Suprapubic skin (tissue), 4 donors: ENCODE results near the gene PTGR3. TPM values are rescaled to one million over a fixed set of nuclear protein-coding genes. Genes with fewer than 3 reads are reported as not detected.

Experiments used
- DNase-seq, 2 donors: peaks; one replicate each; pipeline ENCODE4 v3.0.0-alpha.2; 2019; ENCODE audit warnings: low spot score in 2 of 2
- H3K27ac ChIP-seq: fragments of 200-600 bp; sonication (generic); one replicate; pipeline ENCODE4 v1.5.1; 2019
- H3K27me3 ChIP-seq: fragments of 200-600 bp; sonication (generic); one replicate; pipeline ENCODE4 v1.5.1; 2019
- H3K36me3 ChIP-seq: fragments of 200-600 bp; sonication (generic); one replicate; pipeline ENCODE4 v1.5.1; 2019
- H3K4me1 ChIP-seq: fragments of 200-600 bp; sonication (generic); one replicate; pipeline ENCODE4 v1.5.1; 2019
- H3K4me3 ChIP-seq: fragments of 200-600 bp; sonication (generic); one replicate; pipeline ENCODE4 v1.5.1; 2019; ENCODE audit warnings: mild to moderate bottlenecking
- H3K9me3 ChIP-seq: fragments of 200-600 bp; sonication (generic); one replicate; pipeline ENCODE4 v1.5.1; 2019
- EP300 ChIP-seq: sonication (generic); formaldehyde crosslinking; IDR thresholded peaks from one replicate; pipeline ENCODE4 v1.6.1; 2017; ENCODE audit warnings: antibody characterized with exemption
- POLR2A ChIP-seq, 2 donors: fragments of 450-650 bp; IDR thresholded peaks; one replicate each; pipeline ENCODE4 v1.6.1; 2017; ENCODE audit warnings: antibody characterized with exemption in 2 of 2, mild to moderate bottlenecking in 2 of 2, moderate library complexity in 2 of 2
- POLR2AphosphoS5 ChIP-seq, 3 donors: sonication (generic); formaldehyde crosslinking; IDR thresholded peaks; one replicate each; pipeline ENCODE4 v1.6.1; 2017; ENCODE audit warnings: antibody characterized with exemption in 3 of 3
- WGBS: methylation state at CpG from one replicate; pipeline ENCODE4 v1.1.5; 2018; 5-methylcytosine and 5-hydroxymethylcytosine counted together
- total RNA-seq, 4 donors: library from RNA; depleted of rRNA; stranded (reverse); fragments of >200 nt; gene quantifications; one replicate each; pipeline ENCODE4 v1.1.0, GENCODE V29; 2016
- TF ChIP-seq, protein P1 (sequence below), 2 donors: fragments of 200-600 bp in 1 of 2; fragments of 450-650 bp in 1 of 2; sonication (generic) in 1 of 2; IDR thresholded peaks; one replicate each; pipeline ENCODE4 v1.5.1; 2016 to 2019; ENCODE audit warnings: antibody characterized with exemption in 2 of 2, mild to moderate bottlenecking in 1 of 2, moderate library complexity in 1 of 2

Gene PTGR3
- total RNA-seq, 4 donors from 2014 or later: 14.0 to 20.4 (median 15.5) TPM

DNA sequence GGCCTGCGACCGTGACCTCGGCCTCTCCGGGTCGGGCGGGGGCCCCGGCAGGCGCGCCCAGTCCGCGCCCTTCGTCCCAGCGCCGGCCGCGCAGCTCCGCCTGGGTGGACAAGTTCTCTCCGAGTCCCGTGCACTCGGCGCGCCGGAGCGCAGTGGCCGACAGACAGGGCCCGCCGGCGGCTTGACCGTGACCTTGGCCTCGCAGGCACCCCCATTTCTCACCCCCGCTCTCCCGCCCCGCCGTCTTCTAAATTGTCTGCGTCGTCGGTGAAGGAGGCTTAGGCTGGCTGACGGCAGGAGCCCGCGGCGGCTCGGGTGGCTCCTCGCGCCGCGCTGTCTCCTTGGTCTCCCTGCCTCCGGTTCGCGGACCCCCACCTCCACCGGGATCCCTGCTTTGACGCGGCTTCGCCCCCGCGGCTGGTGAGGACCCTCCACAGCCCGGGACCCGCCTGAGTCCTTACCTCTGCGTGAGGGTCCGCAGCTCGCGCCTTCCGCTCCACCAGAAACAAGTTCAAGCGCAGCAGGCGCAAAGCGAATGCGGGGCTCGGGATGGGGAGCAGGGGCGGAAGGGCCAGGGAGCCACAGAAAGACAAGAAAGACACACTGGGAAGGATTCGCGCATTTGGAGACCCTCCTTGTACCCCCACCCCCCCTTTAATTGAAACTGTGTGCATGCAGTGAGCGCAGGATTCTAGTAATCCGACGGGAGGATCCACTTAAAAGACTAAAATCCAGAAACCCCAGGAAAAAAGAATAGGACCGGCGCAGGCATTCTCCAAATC lies 4.0 kb downstream of the PTGR3 start:
- Histone ChIP-seq H3K4me3 (peak overlapping the region; percentile 53), H3K9me3 (no peaks in the 10 kb centered on the region), H3K36me3 (peaks cover 4% of the 10 kb centered on the region), H3K4me1 (peaks cover 72% of the 10 kb centered on the region), H3K27me3 (no peaks in the 10 kb centered on the region), H3K27ac (peak overlapping the region; percentile 68)
- WGBS: 47% methylated on average over 32 of the region's 75 CpGs
- no peak for DNase-seq
- no peak for TF ChIP-seq EP300
- no peak for TF ChIP-seq POLR2AphosphoS5 (IDR thresholded peaks at IDR 0.05)
- TF ChIP-seq POLR2A (IDR thresholded peaks at IDR 0.05): no peak
- TF ChIP-seq, protein P1, sequence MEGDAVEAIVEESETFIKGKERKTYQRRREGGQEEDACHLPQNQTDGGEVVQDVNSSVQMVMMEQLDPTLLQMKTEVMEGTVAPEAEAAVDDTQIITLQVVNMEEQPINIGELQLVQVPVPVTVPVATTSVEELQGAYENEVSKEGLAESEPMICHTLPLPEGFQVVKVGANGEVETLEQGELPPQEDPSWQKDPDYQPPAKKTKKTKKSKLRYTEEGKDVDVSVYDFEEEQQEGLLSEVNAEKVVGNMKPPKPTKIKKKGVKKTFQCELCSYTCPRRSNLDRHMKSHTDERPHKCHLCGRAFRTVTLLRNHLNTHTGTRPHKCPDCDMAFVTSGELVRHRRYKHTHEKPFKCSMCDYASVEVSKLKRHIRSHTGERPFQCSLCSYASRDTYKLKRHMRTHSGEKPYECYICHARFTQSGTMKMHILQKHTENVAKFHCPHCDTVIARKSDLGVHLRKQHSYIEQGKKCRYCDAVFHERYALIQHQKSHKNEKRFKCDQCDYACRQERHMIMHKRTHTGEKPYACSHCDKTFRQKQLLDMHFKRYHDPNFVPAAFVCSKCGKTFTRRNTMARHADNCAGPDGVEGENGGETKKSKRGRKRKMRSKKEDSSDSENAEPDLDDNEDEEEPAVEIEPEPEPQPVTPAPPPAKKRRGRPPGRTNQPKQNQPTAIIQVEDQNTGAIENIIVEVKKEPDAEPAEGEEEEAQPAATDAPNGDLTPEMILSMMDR (IDR thresholded peaks at IDR 0.05): no peak

DNA sequence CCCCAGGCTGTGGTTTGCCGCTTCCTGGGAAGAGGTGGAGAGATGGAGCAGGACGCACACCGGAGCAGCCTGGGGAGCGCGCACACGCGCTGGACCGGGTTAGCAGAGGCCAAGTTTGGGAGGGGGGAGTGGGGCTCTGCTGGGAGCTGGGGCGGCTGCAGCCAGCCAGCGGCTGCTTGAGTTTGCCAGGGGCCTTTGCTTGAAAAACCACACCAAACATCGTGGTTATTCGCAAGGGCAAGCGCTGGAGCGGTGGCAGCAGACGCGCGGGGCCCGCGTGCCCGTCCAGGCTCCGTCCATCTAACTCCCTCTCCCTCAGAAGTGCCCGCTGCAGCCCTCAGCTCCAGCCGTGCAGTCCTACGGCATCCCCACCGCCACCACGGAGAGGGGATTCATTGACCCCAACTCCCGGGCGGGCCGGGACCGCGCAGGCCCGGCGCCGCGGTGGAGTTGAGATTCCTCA lies 4.6 kb downstream of the PTGR3 start:
- Histone ChIP-seq H3K9me3 (no peaks in the 10 kb centered on the region), H3K4me1 (peaks cover 77% of the 10 kb centered on the region), H3K27me3 (no peaks in the 10 kb centered on the region), H3K36me3 (peaks cover 6% of the 10 kb centered on the region), H3K27ac (peak overlapping the region; percentile 68), H3K4me3 (peak overlapping the region; percentile 53)
- 13% methylated on average over 25 of the region's 35 CpGs for WGBS
- DNase-seq: no peak
- TF ChIP-seq POLR2AphosphoS5 (IDR thresholded peaks at IDR 0.05) (no peak), EP300 (no peak), POLR2A (IDR thresholded peaks at IDR 0.05) (no peak)
- TF ChIP-seq, protein P1 (IDR thresholded peaks at IDR 0.05): no peak

DNA sequence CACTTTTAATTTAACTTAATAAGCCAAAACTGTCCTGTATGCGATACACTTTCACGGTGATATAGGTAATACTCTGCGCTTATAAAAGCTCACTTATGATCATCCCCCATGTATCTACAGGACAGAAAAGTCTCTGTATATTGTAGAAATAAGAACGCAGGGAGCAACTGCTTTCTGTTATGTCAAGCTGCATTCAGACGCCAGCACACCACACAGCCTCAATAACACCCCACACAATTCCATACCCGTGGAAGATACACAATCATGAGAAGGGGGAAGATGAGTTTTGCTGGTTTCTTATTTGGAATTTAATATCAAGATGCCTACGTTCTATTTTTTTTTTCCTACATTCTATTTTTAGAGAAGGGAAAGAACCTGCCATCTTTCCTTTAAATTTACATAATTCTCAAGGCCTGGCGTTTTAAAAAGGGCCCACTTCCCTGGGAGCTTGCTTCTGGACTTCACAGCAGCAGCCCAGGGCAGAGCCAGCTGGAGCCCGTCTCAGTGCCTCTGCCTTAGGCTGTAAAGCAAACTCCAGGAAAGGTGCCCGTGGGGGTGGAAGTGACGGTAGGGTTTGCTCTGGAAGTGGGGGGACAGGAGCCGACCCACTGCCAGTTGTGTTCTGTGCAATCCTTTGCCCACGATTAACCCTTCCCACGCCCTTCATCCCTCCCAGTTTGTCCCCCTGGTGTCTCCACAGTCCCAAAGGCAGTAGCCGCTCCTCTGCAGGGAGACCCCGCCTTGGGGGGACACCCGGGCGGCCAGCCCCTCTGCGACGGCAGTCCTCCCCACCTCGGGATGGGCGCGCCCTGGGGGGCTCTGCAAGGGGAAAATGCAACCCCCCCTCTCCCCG lies 5.3 kb downstream of the PTGR3 start:
- 40% methylated on average over 17 of the region's 24 CpGs for WGBS
- TF ChIP-seq EP300 (no peak), POLR2AphosphoS5 (IDR thresholded peaks at IDR 0.05) (no peak), POLR2A (IDR thresholded peaks at IDR 0.05) (no peak)
- TF ChIP-seq, protein P1 (IDR thresholded peaks at IDR 0.05): no peak
- Histone ChIP-seq H3K27ac (peak overlapping the region; percentile 68), H3K27me3 (no peaks in the 10 kb centered on the region), H3K4me1 (peaks cover 80% of the 10 kb centered on the region), H3K9me3 (no peaks in the 10 kb centered on the region), H3K4me3 (peak overlapping the region; percentile 53), H3K36me3 (peaks cover 6% of the 10 kb centered on the region)
- no peak for DNase-seq

DNA sequence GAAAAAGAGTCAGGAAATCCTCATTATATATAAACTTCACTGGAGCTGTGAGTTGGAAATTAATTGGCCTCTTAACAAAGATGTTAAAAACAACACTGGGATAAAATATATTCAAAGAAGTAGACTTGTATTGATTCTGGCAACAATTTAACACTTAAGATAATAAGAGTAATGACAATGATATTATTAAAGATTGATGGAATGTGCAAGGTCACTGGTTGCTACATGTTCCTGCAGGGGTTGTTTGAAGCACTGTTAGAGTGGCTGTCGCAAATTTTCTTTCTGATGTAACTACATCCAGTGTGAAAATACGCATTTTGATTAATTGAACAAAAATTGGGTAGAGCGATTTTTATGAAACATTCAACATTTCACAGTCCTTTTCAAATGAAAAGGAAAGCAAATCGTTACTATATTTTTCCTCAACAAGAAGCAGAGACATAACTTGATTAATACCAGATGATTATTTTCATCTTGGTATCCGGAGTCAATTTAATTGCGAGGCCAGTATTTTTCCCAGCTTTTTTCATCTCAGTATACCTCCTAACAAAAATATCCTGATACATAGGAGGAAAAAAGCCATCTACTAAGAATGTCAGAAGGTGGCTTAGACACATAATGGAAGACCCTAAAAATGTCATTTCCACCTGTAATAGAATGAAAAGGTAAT lies 6.1 kb downstream of the PTGR3 start:
- H3K27ac ChIP-seq: peak overlapping the region; percentile 68
- H3K4me1 ChIP-seq: peaks cover 88% of the 10 kb centered on the region
- H3K9me3 ChIP-seq: no peaks in the 10 kb centered on the region
- peaks cover 6% of the 10 kb centered on the region for H3K36me3 ChIP-seq
- no peak for TF ChIP-seq EP300
- TF ChIP-seq POLR2A (IDR thresholded peaks at IDR 0.05): no peak
- TF ChIP-seq, protein P1 (IDR thresholded peaks at IDR 0.05): no peak
- TF ChIP-seq POLR2AphosphoS5 (IDR thresholded peaks at IDR 0.05): no peak
- no peaks in the 10 kb centered on the region for H3K27me3 ChIP-seq
- H3K4me3 ChIP-seq: no peak overlapping the region
- DNase-seq: no peak
- 76% methylated on average over 6 of the region's 6 CpGs for WGBS
